GM12878 (cell line): ENCODE data around the gene KLHL22. TPM values are rescaled to one million over a fixed set of nuclear protein-coding genes. Genes with fewer than 3 reads are reported as not detected.

Source experiments
- ATAC-seq: fragments of 200-7000 bp; cut with Tn5 transposase; 3 replicates; pipeline ENCODE4 v1.9.1; 2020; ENCODE audit warnings: mild to moderate bottlenecking, moderate library complexity
- BruUV-seq: library from RNA; stranded (reverse); fragments of 400-500 nt; replicated peaks from 2 replicates; lab custom pipeline; 2021; lab: Mats Ljungman, UMichigan
- CTCF ChIA-PET: fragments of 300-600 bp; sonication (Branson Sonifier 250); formaldehyde crosslinking; extraction: SDS; loops from one replicate; lab custom pipeline; 2021; ENCODE audit warnings: inconsistent platforms; lab: Yijun Ruan, JAX
- POLR2A ChIA-PET: fragments of 350-600 bp; formaldehyde crosslinking; extraction: SDS; loops from one replicate; lab custom pipeline; 2021; ENCODE audit warnings: inconsistent platforms; lab: Charles Lee
- RAD21 ChIA-PET: fragments of 300-600 bp; sonication (Branson Sonifier 250); formaldehyde crosslinking; loops from one replicate; lab custom pipeline; 2023; ENCODE audit warnings: antibody characterized with exemption; ENCODE audit not compliant: unreplicated experiment; lab: Charles Lee
- SMC1A ChIA-PET: fragments of 300-600 bp; sonication (Branson Sonifier 250); formaldehyde crosslinking; loops from one replicate; lab custom pipeline; 2023; ENCODE audit not compliant: unreplicated experiment, uncharacterized antibody; lab: Charles Lee
- DNase-seq: peaks from one replicate; pipeline ENCODE4 v3.0.0-alpha.2; 2011; ENCODE audit warnings: low read depth, low spot score
- FAIRE-seq: peaks from 3 replicates; lab custom pipeline; 2011; peaks lifted over from hg19 to GRCh38; lab: Jason Lieb, UNC
- H2AFZ ChIP-seq: 2 replicates; pipeline ENCODE4 v1.6.0; 2011; ENCODE audit warnings: low read depth, low read length, control low read depth; ENCODE audit not compliant: control insufficient read depth
- H3K27ac ChIP-seq: 2 replicates; pipeline ENCODE4 v1.5.1; 2011; ENCODE audit warnings: control low read depth; ENCODE audit not compliant: control insufficient read depth, insufficient read depth
- H3K27me3 ChIP-seq, 2 experiments: replicated peaks in 1 of 2; 2 replicates each; pipeline versions ENCODE4 v1.6.0 to v1.6.1; 2011; ENCODE audit warnings: low read length in 1 of 2; ENCODE audit not compliant: control insufficient read depth in 2 of 2, insufficient read depth in 2 of 2
- H3K36me3 ChIP-seq, 2 experiments: 2 replicates each; pipeline ENCODE4 v1.5.1; 2011; ENCODE audit warnings: low read length in 1 of 2; ENCODE audit not compliant: control insufficient read depth in 2 of 2, insufficient read depth in 2 of 2
- H3K4me1 ChIP-seq: 2 replicates; pipeline ENCODE4 v1.6.1; 2011; ENCODE audit warnings: mild to moderate bottlenecking, low read length, moderate library complexity, mixed read lengths; ENCODE audit not compliant: control insufficient read depth, insufficient read depth
- H3K4me2 ChIP-seq: 2 replicates; pipeline ENCODE4 v1.6.0; 2011; ENCODE audit warnings: control low read depth; ENCODE audit not compliant: control insufficient read depth, insufficient read depth
- H3K4me3 ChIP-seq: fragments of 200-600 bp; sonication (generic); 2 replicates; pipeline ENCODE4 v1.5.1; 2016
- H3K79me2 ChIP-seq: 2 replicates; pipeline ENCODE4 v1.6.0; 2011; ENCODE audit warnings: low read length; ENCODE audit not compliant: control insufficient read depth, insufficient read depth
- H3K9ac ChIP-seq: 2 replicates; pipeline ENCODE4 v1.8.0; 2011; ENCODE audit warnings: low read length, control low read depth, mixed read lengths; ENCODE audit not compliant: control insufficient read depth, insufficient read depth
- H3K9me3 ChIP-seq: replicated peaks from 3 replicates; pipeline ENCODE4 v1.5.1; 2011; ENCODE audit warnings: mild to moderate bottlenecking, low read length; ENCODE audit not compliant: control insufficient read depth, insufficient read depth
- H4K20me1 ChIP-seq: 2 replicates; pipeline ENCODE4 v1.6.0; 2011; ENCODE audit not compliant: control insufficient read depth, insufficient read depth
- ESRRA ChIP-seq: IDR thresholded peaks from 2 replicates; pipeline ENCODE4 v1.6.1; 2012; ENCODE audit warnings: mild to moderate bottlenecking, low read length, improper control_type of control experiment
- IRF5 ChIP-seq: fragments of 450-650 bp; IDR thresholded peaks from 2 replicates; pipeline ENCODE4 v1.6.1; 2017; ENCODE audit warnings: borderline replicate concordance
- NKRF ChIP-seq: fragments of 450-650 bp; conservative IDR thresholded peaks from 2 replicates; pipeline ENCODE4 v1.6.1; 2017; ENCODE audit warnings: mild to moderate bottlenecking, moderate library complexity
- POU2F2 ChIP-seq: IDR thresholded peaks from 3 replicates; pipeline ENCODE4 v1.6.1; 2011; ENCODE audit warnings: low read depth, mild to moderate bottlenecking, low read length, borderline replicate concordance
- RFX5 ChIP-seq: IDR thresholded peaks from 2 replicates; pipeline ENCODE4 v1.6.1; 2011; ENCODE audit warnings: low read depth, low read length, improper control_type of control experiment
- SIX5 ChIP-seq: IDR thresholded peaks from 2 replicates; pipeline ENCODE4 v1.6.1; 2011; ENCODE audit warnings: mild to moderate bottlenecking, low read depth, low read length, moderate library complexity; ENCODE audit not compliant: severe bottlenecking
- WGBS: methylation state at CpG from one replicate; pipeline ENCODE4 v1.1.6; 2016; ENCODE audit warnings: low lambda C conversion rate; ENCODE audit not compliant: insufficient replicate concordance, insufficient coverage; ENCODE audit errors: missing lambda C conversion rate; 5-methylcytosine and 5-hydroxymethylcytosine counted together
- in situ Hi-C: fragments of 300-500 bp; cut with MboI; formaldehyde crosslinking; loops from 9 replicates; pipeline ENCODE4 v1.14.3; 2018; ENCODE audit warnings: mixed read lengths
- intact Hi-C: fragments of 100-400 bp; cut with micrococcal nuclease; formaldehyde crosslinking; loops from one replicate; pipeline ENCODE4 v1.14.2; 2022; ENCODE audit not compliant: unreplicated experiment
- polyA plus RNA-seq, 11 experiments: library from polyadenylated mRNA; depleted of rRNA in 4 of 11; unstranded in 6 of 11; stranded (reverse) in 5 of 11; fragments of >200 nt; fragmentation: Nextera tagmentation in 4 of 11; fragmentation: Illumina TruSeq in 1 of 11; extraction: Ambion mirVana in 4 of 11; extraction: Trizol in 1 of 11; gene quantifications; 1 replicate in 1 of 11; 2 replicates in 10 of 11; pipeline versions ENCODE4 v1.2.1 to v1.2.3, GENCODE V29; 2011 to 2016; ENCODE audit warnings: inconsistent platforms in 2 of 11, missing spikeins in 2 of 11, low read depth in 1 of 11
- total RNA-seq, 4 experiments: library from RNA; depleted of rRNA in 3 of 4; stranded (reverse); fragments of >200 nt in 3 of 4; fragmentation: Illumina TruSeq in 1 of 4; extraction: Trizol in 1 of 4; gene quantifications; 2 replicates each; pipeline versions ENCODE4 v1.2.1 to v1.2.3, GENCODE V29; 2013 to 2021

KLHL22 gene
- total and polyA plus RNA-seq, 10 of the 15 experiments (the other 5 are each of a cell fraction or from before 2014, with no cell fraction given) = 0.06 to 22.1 (median 14.2) TPM

GRCh38 chr22:20442485-20443284 is 52.9 kb downstream of the KLHL22 start:
- no peaks in the 10 kb centered on the region for H4K20me1 ChIP-seq
- ChIA-PET SMC1A (no interaction called here), POLR2A (no interaction called here), RAD21 (no interaction called here), CTCF (interaction anchor here (1.0 kb wide), 1 partner anchor 14 kb away, joined by 3 read pairs; no protein-coding TSS in a partner anchor)
- WGBS = 85% methylated on average over 7 of the region's 7 CpGs
- no peaks in the 10 kb centered on the region for H3K4me1 ChIP-seq
- no peak overlapping the region for H3K4me2 ChIP-seq
- H2AFZ ChIP-seq = no peak overlapping the region
- ATAC-seq (no peak), FAIRE-seq (no peak), DNase-seq (no peak)
- H3K27ac ChIP-seq = no peak overlapping the region
- intact Hi-C loops (no loop called here), in situ Hi-C loops (no loop called here)
- no TSS peak for BruUV-seq
- no peak for TF ChIP-seq SIX5
- no peak for TF ChIP-seq ESRRA
- no peak for TF ChIP-seq NKRF
- no peak for TF ChIP-seq RFX5
- TF ChIP-seq POU2F2 = no peak
- no peak for TF ChIP-seq IRF5
- H3K4me3 ChIP-seq = no peak overlapping the region
- no peaks in the 10 kb centered on the region for H3K9me3 ChIP-seq
- peaks cover 3 to 5% of the 10 kb centered on the region in 2 experiments; a peak in 3 of 4 replicates for H3K27me3 ChIP-seq
- H3K9ac ChIP-seq = no peak overlapping the region
- no peaks in the 10 kb centered on the region for H3K79me2 ChIP-seq
- H3K36me3 ChIP-seq = no peaks in the 10 kb centered on the region
